ENCODE data around the gene RAB6B.

The RAB6B gene
- total RNA-seq, result 0.12 to 3.9 (median 0.65) reads per million in 17 experiments

GRCh38 chr3:133895208-133896001, at the start of gene RAB6B:
RAB6B (minus strand) TSS chr3:133895882; CDS start chr3:133895466, 416 bp downstream.
- DNase-seq, result peak in 2 of 4 experiments; percentile 25 to 51

GRCh38 chr3:133944641-133945380, 49.1 kb upstream of the RAB6B start:
- peak in 1 of 4 experiments; percentile 10 for DNase-seq

- DNase-seq, result no peak
Observed at GRCh38 chr3:133944181-133944580, 48.5 kb upstream of the RAB6B start.

GRCh38 chr3:133943639-133944141, 48.0 kb upstream of the RAB6B start:
- DNase-seq, result peak in 1 of 4 experiments; percentile 5

- DNase-seq, result no peak
Observed at GRCh38 chr3:133943031-133943535, 47.4 kb upstream of the RAB6B start.

DNA sequence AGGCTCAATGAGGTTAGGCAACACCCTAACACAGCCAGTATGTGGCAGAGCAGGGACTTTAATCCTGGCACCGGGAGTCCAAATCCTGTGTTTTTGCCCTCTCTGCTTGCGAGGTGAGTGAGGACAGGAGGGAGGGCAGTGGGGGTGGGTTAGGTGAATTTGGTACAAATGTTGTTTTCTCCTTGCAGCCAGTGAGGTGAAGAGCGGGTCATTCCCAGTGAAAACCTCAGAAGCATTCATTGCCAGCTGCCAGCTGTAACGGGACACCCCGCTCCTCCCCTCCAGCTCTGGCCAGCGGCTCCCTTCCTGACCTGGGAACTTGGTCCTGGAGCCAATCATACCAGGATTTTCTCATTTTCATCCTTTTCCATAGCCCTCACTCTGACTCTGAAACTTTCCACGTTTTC, 45.7 kb upstream of the RAB6B start:
- no peak for DNase-seq

DNA sequence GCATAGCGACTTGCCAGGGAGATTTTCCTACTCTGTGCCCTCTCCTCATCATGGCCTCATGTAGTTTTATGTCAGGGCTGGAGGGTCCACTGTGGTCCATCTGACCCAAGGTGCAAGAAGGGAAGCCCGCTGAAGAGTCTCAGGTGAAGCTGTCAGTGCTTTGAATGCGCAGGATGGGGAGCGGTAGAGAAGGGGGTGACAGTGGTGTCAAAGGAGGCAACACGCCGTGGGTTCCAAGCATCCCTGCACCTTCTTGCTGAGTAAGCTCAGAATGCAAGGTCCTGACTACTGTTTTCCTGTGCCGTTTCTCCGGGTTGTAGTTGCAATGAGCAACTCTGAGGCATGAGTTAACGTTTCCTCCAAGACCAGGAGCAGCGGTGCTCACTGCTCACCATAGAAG, 44.9 kb upstream of the RAB6B start:
- DNase-seq, result no peak

DNA sequence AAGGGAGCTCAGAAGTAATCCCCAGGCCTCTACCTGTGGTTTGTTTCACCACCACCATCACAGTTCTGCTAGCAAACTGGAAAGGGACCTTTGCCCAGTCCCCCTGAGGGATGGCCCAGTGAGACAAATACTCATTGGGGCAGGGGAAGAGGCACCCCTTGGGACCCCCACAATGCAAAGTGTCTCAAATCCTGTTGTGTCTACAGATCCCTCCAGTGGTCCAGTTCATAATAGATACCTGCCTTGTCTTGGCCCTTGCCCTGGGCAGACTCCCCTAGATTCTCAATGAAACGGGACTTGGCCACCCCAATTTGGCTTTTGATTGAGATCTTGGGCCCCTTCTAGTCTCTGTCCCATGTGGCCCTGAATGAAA, 43.8 kb upstream of the RAB6B start:
- DNase-seq, result no peak

GRCh38 chr3:133938770-133939462, 43.2 kb upstream of the RAB6B start:
- no peak for DNase-seq

GRCh38 chr3:133937756-133938601, 42.3 kb upstream of the RAB6B start:
- no peak for DNase-seq

GRCh38 chr3:133937061-133937686, 41.5 kb upstream of the RAB6B start:
- no peak for DNase-seq

- no peak for DNase-seq
Observed at GRCh38 chr3:133935843-133936769, 40.4 kb upstream of the RAB6B start.

GRCh38 chr3:133934996-133935842, 39.5 kb upstream of the RAB6B start:
- no peak for DNase-seq

- DNase-seq, result peak in 2 of 4 experiments; percentile 4 to 20
Observed at GRCh38 chr3:133934073-133934970, 38.6 kb upstream of the RAB6B start.

DNA sequence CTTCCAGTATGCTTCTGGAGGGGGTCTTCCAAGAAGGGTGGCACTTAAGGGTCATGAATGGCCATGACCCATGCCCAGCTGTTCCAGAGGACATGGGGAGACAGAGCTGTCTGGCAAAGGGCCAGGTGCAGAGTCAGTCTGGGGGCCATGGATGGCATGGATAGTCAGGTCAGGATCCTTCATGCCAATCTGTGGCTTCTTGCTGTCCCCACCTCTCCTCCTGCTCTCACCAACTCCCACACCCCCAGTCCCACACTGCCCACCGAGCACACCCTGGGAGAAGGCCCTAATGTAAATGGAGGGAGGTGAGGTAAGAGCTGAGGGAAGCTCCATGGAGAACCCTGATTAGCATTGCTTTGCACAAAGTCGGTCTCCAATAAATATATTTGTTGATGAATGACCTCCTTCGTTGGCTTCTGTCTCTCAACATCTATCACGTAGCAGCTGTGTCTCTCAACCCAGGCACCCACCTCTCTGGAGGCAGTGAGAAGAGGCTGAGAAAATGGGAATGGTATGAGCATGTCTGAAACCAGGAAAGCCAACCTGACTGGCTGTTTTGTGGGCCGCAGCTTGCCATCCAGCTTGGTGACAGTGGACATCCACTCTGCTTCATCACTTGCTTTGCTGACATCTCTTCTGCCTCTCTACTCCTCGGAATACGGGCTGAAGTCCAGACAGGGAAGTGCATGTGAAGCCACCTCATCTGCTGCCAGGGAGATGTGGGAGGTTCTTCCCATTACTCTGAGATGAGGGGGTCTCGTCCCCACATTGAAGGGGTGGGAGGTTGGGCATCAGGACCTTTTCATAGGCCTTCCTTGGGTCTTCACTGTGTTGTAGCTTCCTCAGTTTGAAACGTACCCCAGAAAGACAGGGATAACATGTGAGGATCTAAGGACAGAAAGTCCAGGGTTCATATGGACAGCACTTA, 37.7 kb upstream of the RAB6B start:
- DNase-seq, result no peak

DNA sequence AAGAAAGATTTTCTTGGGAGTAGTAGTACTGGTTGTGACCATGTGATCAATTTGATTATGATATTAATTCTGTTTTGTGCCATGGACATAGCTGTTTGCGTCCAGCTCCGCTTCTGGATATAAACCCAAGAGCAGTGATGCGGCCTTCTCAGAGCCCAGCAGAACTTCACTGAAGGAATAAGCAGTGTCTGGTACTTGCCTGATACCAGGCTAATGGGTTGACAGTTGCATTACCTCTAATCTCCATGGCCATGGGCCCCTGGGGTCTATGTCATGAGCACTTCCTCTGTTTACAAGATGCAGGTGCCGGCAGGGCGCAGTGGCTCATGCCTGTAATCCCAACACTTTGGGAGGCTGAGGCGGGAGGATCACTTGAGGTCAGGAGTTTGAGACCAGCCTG, 36.3 kb upstream of the RAB6B start:
- DNase-seq, result no peak

- DNase-seq, result no peak
Observed at GRCh38 chr3:133931084-133931483, 35.4 kb upstream of the RAB6B start.

Data from suppressor macrophage (primary cell).